B cell (primary cell): ENCODE results near the gene RALBP1. TPM values are rescaled to one million over a fixed set of nuclear protein-coding genes. Genes with fewer than 3 reads are reported as not detected.
A peak's percentile ranks its signal among the peaks of the same experiment; 100 is the strongest.

Experiments used
- ATAC-seq: fragments of 200-7000 bp; cut with Tn5 transposase; one replicate; pipeline ENCODE4 v1.10.0; 2021; ENCODE audit warnings: low read depth, mild to moderate bottlenecking, moderate number of reproducible peaks, moderate library complexity
- CTCF ChIA-PET: fragments of 350-600 bp; sonication (Branson Sonifier 250); formaldehyde crosslinking; loops from one replicate; lab custom pipeline; 2021; ENCODE audit warnings: antibody characterized with exemption, inconsistent platforms; lab: Charles Lee
- POLR2A ChIA-PET: fragments of 350-600 bp; sonication (Branson Sonifier 250); formaldehyde crosslinking; loops from one replicate; lab custom pipeline; 2021; ENCODE audit warnings: antibody characterized with exemption; lab: Charles Lee
- DNase-seq: peaks from one replicate; pipeline ENCODE4 v3.0.0; 2013
- H2AFZ ChIP-seq: 2 replicates; pipeline ENCODE4 v1.6.1; 2012; ENCODE audit warnings: mild to moderate bottlenecking, low read depth, low read length; ENCODE audit not compliant: insufficient read depth, poor library complexity, severe bottlenecking
- H3K27ac ChIP-seq, 2 donors: 1 replicate in 1 of 2; 2 replicates in 1 of 2; pipeline ENCODE4 v1.5.1; 2012 to 2013; ENCODE audit warnings: low read length in 2 of 2, mild to moderate bottlenecking in 2 of 2, moderate library complexity in 1 of 2
- H3K27me3 ChIP-seq, 4 experiments: fragments of 200-600 bp in 1 of 4; sonication (generic) in 1 of 4; replicated peaks in 1 of 4; 1 replicate in 2 of 4; 2 replicates in 2 of 4; pipeline versions ENCODE4 v1.6.1 to v1.7.0; 2013 to 2016; ENCODE audit warnings: low read length in 3 of 4, mild to moderate bottlenecking in 2 of 4, mixed read lengths in 1 of 4, moderate library complexity in 1 of 4; ENCODE audit not compliant: insufficient read depth in 4 of 4, control insufficient read depth in 3 of 4; ENCODE audit errors: control extremely low read depth in 1 of 4
- H3K36me3 ChIP-seq, 2 experiments: replicated peaks in 1 of 2; 1 replicate in 1 of 2; 2 replicates in 1 of 2; pipeline versions ENCODE4 v1.6.1 to v1.7.1; 2013; ENCODE audit warnings: low read length in 1 of 2; ENCODE audit not compliant: insufficient read depth in 2 of 2, control insufficient read depth in 1 of 2; ENCODE audit errors: control extremely low read depth in 1 of 2, extremely low read depth in 1 of 2
- H3K4me1 ChIP-seq, 2 donors: fragments of 200-600 bp in 1 of 2; sonication (generic) in 1 of 2; 1 replicate in 1 of 2; 2 replicates in 1 of 2; pipeline versions ENCODE4 v1.5.1 to v1.6.1; 2013 to 2017; ENCODE audit warnings: low read length in 2 of 2; ENCODE audit not compliant: control insufficient read depth in 2 of 2, insufficient read depth in 2 of 2
- H3K4me2 ChIP-seq: replicated peaks from 2 replicates; pipeline ENCODE3; 2012; ENCODE audit warnings: mild to moderate bottlenecking, low read depth, low read length; ENCODE audit not compliant: poor library complexity, severe bottlenecking
- H3K4me3 ChIP-seq, 5 experiments: fragments of 200-600 bp in 1 of 5; sonication (generic) in 1 of 5; 1 replicate in 3 of 5; 2 replicates in 2 of 5; pipeline versions ENCODE4 v1.5.1 to v1.7.0; 2011 to 2016; ENCODE audit warnings: low read length in 4 of 5, mild to moderate bottlenecking in 4 of 5, low read depth in 2 of 5, control low read depth in 1 of 5, moderate library complexity in 1 of 5; ENCODE audit not compliant: insufficient read depth in 1 of 5; ENCODE audit errors: control extremely low read depth in 1 of 5, extremely low read depth in 1 of 5
- H3K79me2 ChIP-seq: fragments of 200-600 bp; sonication (generic); one replicate; pipeline ENCODE4 v1.6.0; 2016; ENCODE audit warnings: low read length; ENCODE audit not compliant: control insufficient read depth, insufficient read depth
- H3K9ac ChIP-seq: fragments of 200-600 bp; sonication (generic); 2 replicates; pipeline ENCODE4 v1.6.1; 2017; ENCODE audit warnings: mild to moderate bottlenecking, low read length, moderate library complexity
- H3K9me3 ChIP-seq, 3 donors: one replicate each; pipeline versions ENCODE4 v1.6.1 to v1.7.1; 2013; ENCODE audit warnings: low read length in 2 of 3; ENCODE audit not compliant: control insufficient read depth in 2 of 3, insufficient read depth in 1 of 3; ENCODE audit errors: control extremely low read depth in 1 of 3
- H4K20me1 ChIP-seq: 2 replicates; pipeline ENCODE4 v1.6.0; 2012; ENCODE audit warnings: mild to moderate bottlenecking, low read length; ENCODE audit not compliant: insufficient read depth, control insufficient read depth, poor library complexity, severe bottlenecking
- H3K27ac Mint-ChIP-seq: one replicate; pipeline ENCODE4 v1.8.0; 2021; ENCODE audit warnings: mixed read lengths
- H3K27me3 Mint-ChIP-seq: one replicate; pipeline ENCODE4 v1.8.0; 2021; ENCODE audit warnings: mixed read lengths
- H3K4me1 Mint-ChIP-seq: one replicate; pipeline ENCODE4 v1.8.0; 2021; ENCODE audit warnings: mixed read lengths
- H3K4me3 Mint-ChIP-seq: one replicate; pipeline ENCODE4 v1.8.0; 2021; ENCODE audit warnings: mixed read lengths
- H3K9me3 Mint-ChIP-seq: one replicate; pipeline ENCODE4 v1.8.0; 2022; ENCODE audit warnings: mixed read lengths; ENCODE audit not compliant: insufficient read depth
- EZH2 ChIP-seq: IDR thresholded peaks from 2 replicates; pipeline ENCODE4 v1.6.1; 2012; ENCODE audit warnings: borderline replicate concordance, low read depth, mild to moderate bottlenecking, moderate library complexity, low read length; ENCODE audit not compliant: insufficient read depth, poor library complexity, severe bottlenecking
- WGBS: methylation state at CpG from one replicate; pipeline ENCODE4 v1.1.5; 2013; ENCODE audit warnings: missing lambda C conversion rate; ENCODE audit not compliant: insufficient coverage; 5-methylcytosine and 5-hydroxymethylcytosine counted together
- intact Hi-C: fragments of 100-400 bp; cut with micrococcal nuclease; formaldehyde crosslinking; loops from one replicate; pipeline ENCODE4 v1.10.0; 2022
- polyA plus RNA-seq: library from polyadenylated mRNA; depleted of rRNA; stranded (reverse); fragments of >200 nt; gene quantifications from 2 replicates; pipeline ENCODE4 v1.2.3, GENCODE V29; 2012
- total RNA-seq, 2 donors: library from RNA; stranded (reverse); fragments of 120-200 nt in 1 of 2; gene quantifications; 1 replicate in 1 of 2; 2 replicates in 1 of 2; pipeline versions ENCODE4 v1.2.3 to v1.2.4, GENCODE V29; 2013 to 2022
- TF ChIP-seq, protein P1 (sequence below): fragments of 200-600 bp; IDR thresholded peaks from one replicate; pipeline ENCODE4 v1.8.0; 2022; ENCODE audit warnings: antibody characterized with exemption, mild to moderate bottlenecking

Gene RALBP1
- total and polyA plus RNA-seq, 2 donors (not counting 1 experiment from before 2014, with no cell fraction given): 14.9 to 38.0 TPM

DNA sequence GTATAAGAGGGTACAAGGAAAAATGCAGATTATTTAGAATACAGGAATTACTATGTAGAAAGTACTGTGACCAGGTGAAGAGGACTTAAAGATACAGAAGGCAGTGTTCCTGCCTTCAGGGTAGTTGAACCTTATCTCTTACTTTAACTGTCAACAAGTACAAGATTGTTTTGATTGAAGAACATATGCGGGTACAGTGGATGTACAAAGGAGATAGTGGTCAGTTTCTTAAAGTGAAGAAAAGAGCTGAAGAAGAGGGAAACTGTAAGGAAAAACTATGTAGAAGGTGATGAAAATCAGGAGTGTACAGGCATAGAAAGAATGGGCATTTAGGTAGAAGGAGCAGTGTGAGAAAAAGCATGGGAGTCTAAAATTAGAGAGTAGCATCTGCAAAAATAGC is 2.2 kb downstream of the RALBP1 start:
- Mint-ChIP-seq H3K4me1 (peaks cover 51% of the 10 kb centered on the region), H3K4me3 (peak overlapping the region; percentile 0), H3K27me3 (peaks cover 13% of the 10 kb centered on the region), H3K27ac (peak overlapping the region; percentile 23), H3K9me3 (no peaks in the 10 kb centered on the region)
- WGBS: 60% methylated on average over 1 of the region's 1 CpG
- DNase-seq (no peak), ATAC-seq (no peak)
- no peak overlapping the region for H2AFZ ChIP-seq
- H3K36me3 ChIP-seq: no peaks in the 10 kb centered on the region
- ChIA-PET CTCF (interaction anchor here (0.9 kb wide), 1 partner anchor 39 kb away, joined by 5 read pairs; no protein-coding TSS in a partner anchor), POLR2A (interaction anchor here (0.6 to 0.8 kb wide), 3 partner anchors 60 to 468 kb away, joined by 3 to 11 read pairs (median 4); no protein-coding TSS in a partner anchor)
- TF ChIP-seq EZH2: no peak
- TF ChIP-seq, protein P1, sequence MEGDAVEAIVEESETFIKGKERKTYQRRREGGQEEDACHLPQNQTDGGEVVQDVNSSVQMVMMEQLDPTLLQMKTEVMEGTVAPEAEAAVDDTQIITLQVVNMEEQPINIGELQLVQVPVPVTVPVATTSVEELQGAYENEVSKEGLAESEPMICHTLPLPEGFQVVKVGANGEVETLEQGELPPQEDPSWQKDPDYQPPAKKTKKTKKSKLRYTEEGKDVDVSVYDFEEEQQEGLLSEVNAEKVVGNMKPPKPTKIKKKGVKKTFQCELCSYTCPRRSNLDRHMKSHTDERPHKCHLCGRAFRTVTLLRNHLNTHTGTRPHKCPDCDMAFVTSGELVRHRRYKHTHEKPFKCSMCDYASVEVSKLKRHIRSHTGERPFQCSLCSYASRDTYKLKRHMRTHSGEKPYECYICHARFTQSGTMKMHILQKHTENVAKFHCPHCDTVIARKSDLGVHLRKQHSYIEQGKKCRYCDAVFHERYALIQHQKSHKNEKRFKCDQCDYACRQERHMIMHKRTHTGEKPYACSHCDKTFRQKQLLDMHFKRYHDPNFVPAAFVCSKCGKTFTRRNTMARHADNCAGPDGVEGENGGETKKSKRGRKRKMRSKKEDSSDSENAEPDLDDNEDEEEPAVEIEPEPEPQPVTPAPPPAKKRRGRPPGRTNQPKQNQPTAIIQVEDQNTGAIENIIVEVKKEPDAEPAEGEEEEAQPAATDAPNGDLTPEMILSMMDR: no peak
- H3K4me3 ChIP-seq: no peak overlapping the region
- peaks cover 0 to 3% (median 0%) of the 10 kb centered on the region in 4 experiments for H3K27me3 ChIP-seq
- H3K9me3 ChIP-seq: no peaks in the 10 kb centered on the region
- no peak overlapping the region for H3K27ac ChIP-seq
- H4K20me1 ChIP-seq: peaks cover 5% of the 10 kb centered on the region
- intact Hi-C loops: loop anchor here (5.0 to 10.0 kb wide), 4 partner anchors 197 to 1050 kb away; partner anchors contain the start of genes NAPG and NDUFV2
- H3K4me1 ChIP-seq: peaks cover 9 to 23% of the 10 kb centered on the region in 2 donors
- peaks cover 70% of the 10 kb centered on the region for H3K79me2 ChIP-seq
- no peak overlapping the region for H3K9ac ChIP-seq
- no peak overlapping the region for H3K4me2 ChIP-seq

DNA sequence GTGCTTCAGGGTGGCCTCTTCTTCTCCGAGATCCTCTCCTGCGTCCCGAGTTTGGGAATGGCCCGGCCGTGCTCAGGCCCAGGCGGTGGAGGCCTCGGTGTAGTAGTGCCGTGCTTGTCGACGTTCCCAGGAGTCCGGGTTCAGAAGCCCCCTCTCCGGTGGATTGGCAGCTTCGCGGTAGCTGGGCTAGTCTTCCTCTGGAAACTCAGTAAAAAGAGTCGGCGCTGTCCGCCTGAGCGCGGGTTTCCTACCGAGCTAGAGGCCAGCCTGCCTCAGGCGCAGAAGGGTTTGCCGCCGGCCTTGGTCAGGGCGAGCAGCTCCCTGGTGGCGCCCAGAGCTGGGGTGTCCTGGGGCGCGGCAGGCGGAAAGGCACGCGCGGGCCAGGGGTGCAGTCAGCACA is 3.2 kb downstream of the RALBP1 start:
- H3K4me3 ChIP-seq: no peak overlapping the region
- no peaks in the 10 kb centered on the region for H3K9me3 ChIP-seq
- over 99% methylated on average over 31 of the region's 31 CpGs for WGBS
- no peaks in the 10 kb centered on the region for H3K36me3 ChIP-seq
- TF ChIP-seq, protein P1: no peak
- TF ChIP-seq EZH2: no peak
- no peak overlapping the region for H3K27ac Mint-ChIP-seq
- H4K20me1 ChIP-seq: peaks cover 5% of the 10 kb centered on the region
- ChIA-PET CTCF (interaction anchor here (0.9 kb wide), 1 partner anchor 38 kb away, joined by 5 read pairs; no protein-coding TSS in a partner anchor), POLR2A (no interaction called here)
- H3K4me1 Mint-ChIP-seq: peaks cover 61% of the 10 kb centered on the region
- DNase-seq (no peak), ATAC-seq (no peak)
- no peak overlapping the region for H3K9ac ChIP-seq
- peaks cover 79% of the 10 kb centered on the region for H3K79me2 ChIP-seq
- H2AFZ ChIP-seq: no peak overlapping the region
- no peak overlapping the region for H3K4me3 Mint-ChIP-seq
- no peak overlapping the region for H3K4me2 ChIP-seq
- no peak overlapping the region for H3K27ac ChIP-seq
- H3K4me1 ChIP-seq: peaks cover 15 to 27% of the 10 kb centered on the region in 2 donors
- no peaks in the 10 kb centered on the region for H3K9me3 Mint-ChIP-seq
- peaks cover 0 to under 1% (median 0%) of the 10 kb centered on the region in 4 experiments for H3K27me3 ChIP-seq
- intact Hi-C loops: loop anchor here (5.0 to 10.0 kb wide), 4 partner anchors 196 to 1049 kb away; partner anchors contain the start of genes NAPG and NDUFV2
- H3K27me3 Mint-ChIP-seq: peaks cover 6% of the 10 kb centered on the region
